B cell (primary cell): ENCODE data around the gene IL19.
"Not testable (repeated sequence)": the region's sequence is repeated elsewhere in the genome, so short reads cannot be mapped to it uniquely, and the experiment has no call there.

ENCODE experiments used
- CTCF ChIP-seq: fragments of 200-600 bp; IDR thresholded peaks from one replicate; pipeline ENCODE4 v1.8.0; 2022; ENCODE audit warnings: antibody characterized with exemption, mild to moderate bottlenecking
- EZH2 ChIP-seq: IDR thresholded peaks from 2 replicates; pipeline ENCODE4 v1.6.1; 2012; ENCODE audit warnings: borderline replicate concordance, low read depth, mild to moderate bottlenecking, moderate library complexity, low read length; ENCODE audit not compliant: insufficient read depth, poor library complexity, severe bottlenecking

- not testable (repeated sequence) for TF ChIP-seq EZH2, CTCF
These were observed 8.3 kb downstream of the IL19 start for GRCh38 chr1:206778911-206779310.
